Stimulated activated naive CD8-positive, alpha-beta T cell treated with anti-CD3 and anti-CD28 coated beads, Interleukin-15, Interleukin-2, amounts not matched to agents 100 ng/mL and 50 ng/mL, for 24 hours (primary cell): ENCODE data around the gene ARL9.
A peak's percentile ranks its signal among the peaks of the same experiment; 100 is the strongest.

Experiments
- H3K27ac Mint-ChIP-seq: one replicate; pipeline ENCODE4 v1.8.0; 2021; ENCODE audit warnings: mild to moderate bottlenecking, mixed read lengths
- H3K27me3 Mint-ChIP-seq: one replicate; pipeline ENCODE4 v1.8.0; 2021; ENCODE audit warnings: mixed read lengths
- H3K36me3 Mint-ChIP-seq: one replicate; pipeline ENCODE4 v1.8.0; 2021; ENCODE audit warnings: low read depth, mixed read lengths
- H3K4me1 Mint-ChIP-seq: one replicate; pipeline ENCODE4 v1.8.0; 2021; ENCODE audit warnings: low read depth, mixed read lengths
- H3K4me3 Mint-ChIP-seq: one replicate; pipeline ENCODE4 v1.8.0; 2021; ENCODE audit warnings: mild to moderate bottlenecking, mixed read lengths
- H3K9me3 Mint-ChIP-seq: one replicate; pipeline ENCODE4 v1.8.0; 2021; ENCODE audit warnings: mixed read lengths

Gene ARL9

DNA sequence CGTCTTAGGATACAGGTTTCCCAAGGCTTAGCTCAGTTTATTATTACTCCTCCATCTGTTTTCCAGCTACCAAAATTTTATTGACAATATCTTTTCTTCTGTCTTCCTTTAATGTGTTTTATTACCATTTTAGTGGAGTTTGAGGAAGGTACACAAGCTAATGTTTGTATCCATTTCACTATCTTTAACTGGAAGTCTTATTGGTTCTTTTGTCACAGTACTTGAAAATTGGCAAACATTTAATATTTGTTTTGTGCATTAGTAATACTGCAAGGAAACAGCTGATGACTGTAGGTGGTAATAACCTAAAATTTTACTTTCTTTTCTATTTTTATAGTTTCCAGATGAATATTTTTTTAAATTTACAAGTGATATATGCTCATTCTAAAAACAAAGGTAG lies 9.3 kb upstream of the ARL9 start:
- Mint-ChIP-seq H3K36me3 (peaks cover 65% of the 10 kb centered on the region), H3K9me3 (no peaks in the 10 kb centered on the region), H3K27me3 (no peaks in the 10 kb centered on the region), H3K4me1 (no peaks in the 10 kb centered on the region), H3K27ac (peak overlapping the region; percentile 47), H3K4me3 (no peak overlapping the region)

GRCh38 chr4:56511098-56511497 lies 5.5 kb downstream of the ARL9 start:
- H3K27me3 Mint-ChIP-seq, result no peaks in the 10 kb centered on the region
- no peak overlapping the region for H3K4me3 Mint-ChIP-seq
- H3K4me1 Mint-ChIP-seq, result peaks cover 5% of the 10 kb centered on the region
- H3K9me3 Mint-ChIP-seq, result no peaks in the 10 kb centered on the region
- H3K36me3 Mint-ChIP-seq, result no peaks in the 10 kb centered on the region
- no peak overlapping the region for H3K27ac Mint-ChIP-seq

GRCh38 chr4:56512166-56512565 lies 6.6 kb downstream of the ARL9 start:
- no peaks in the 10 kb centered on the region for H3K27me3 Mint-ChIP-seq
- H3K36me3 Mint-ChIP-seq, result no peaks in the 10 kb centered on the region
- H3K27ac Mint-ChIP-seq, result no peak overlapping the region
- no peaks in the 10 kb centered on the region for H3K4me1 Mint-ChIP-seq
- no peak overlapping the region for H3K4me3 Mint-ChIP-seq
- H3K9me3 Mint-ChIP-seq, result no peaks in the 10 kb centered on the region

DNA sequence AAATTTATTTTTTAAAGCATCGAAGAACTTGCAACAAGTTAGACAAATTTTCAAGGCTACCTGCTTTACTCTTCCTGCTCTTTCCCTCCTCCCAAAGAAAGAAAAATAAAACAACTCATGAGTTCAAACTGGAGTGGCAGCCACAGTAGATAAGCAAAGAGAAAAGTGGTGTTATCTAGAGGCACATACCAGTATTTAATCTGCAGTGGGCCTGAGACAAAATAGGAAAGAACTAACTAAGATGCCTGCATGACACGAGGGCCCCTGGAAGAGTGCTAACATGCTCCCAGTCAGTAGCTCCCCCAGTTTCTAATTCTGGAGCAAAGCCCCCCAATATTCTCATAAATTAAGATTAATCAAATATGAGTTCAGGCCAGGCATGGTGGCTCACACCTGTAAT lies 7.9 kb downstream of the ARL9 start:
- H3K4me3 Mint-ChIP-seq, result no peak overlapping the region
- no peaks in the 10 kb centered on the region for H3K36me3 Mint-ChIP-seq
- H3K4me1 Mint-ChIP-seq, result no peaks in the 10 kb centered on the region
- H3K27me3 Mint-ChIP-seq, result no peaks in the 10 kb centered on the region
- no peak overlapping the region for H3K27ac Mint-ChIP-seq
- H3K9me3 Mint-ChIP-seq, result no peaks in the 10 kb centered on the region

- no peak overlapping the region for H3K27ac Mint-ChIP-seq
- H3K27me3 Mint-ChIP-seq, result peaks cover 7% of the 10 kb centered on the region
- no peaks in the 10 kb centered on the region for H3K36me3 Mint-ChIP-seq
- no peaks in the 10 kb centered on the region for H3K4me1 Mint-ChIP-seq
- no peaks in the 10 kb centered on the region for H3K9me3 Mint-ChIP-seq
- peak overlapping the region; percentile 55 for H3K4me3 Mint-ChIP-seq
Observed at GRCh38 chr4:56530269-56531148, 24.9 kb downstream of the ARL9 start.

- Mint-ChIP-seq H3K27me3 (peaks cover 8% of the 10 kb centered on the region), H3K4me1 (no peaks in the 10 kb centered on the region), H3K9me3 (no peaks in the 10 kb centered on the region), H3K27ac (no peak overlapping the region), H3K4me3 (no peak overlapping the region), H3K36me3 (no peaks in the 10 kb centered on the region)
Observed at GRCh38 chr4:56531149-56531770, 25.7 kb downstream of the ARL9 start.

DNA sequence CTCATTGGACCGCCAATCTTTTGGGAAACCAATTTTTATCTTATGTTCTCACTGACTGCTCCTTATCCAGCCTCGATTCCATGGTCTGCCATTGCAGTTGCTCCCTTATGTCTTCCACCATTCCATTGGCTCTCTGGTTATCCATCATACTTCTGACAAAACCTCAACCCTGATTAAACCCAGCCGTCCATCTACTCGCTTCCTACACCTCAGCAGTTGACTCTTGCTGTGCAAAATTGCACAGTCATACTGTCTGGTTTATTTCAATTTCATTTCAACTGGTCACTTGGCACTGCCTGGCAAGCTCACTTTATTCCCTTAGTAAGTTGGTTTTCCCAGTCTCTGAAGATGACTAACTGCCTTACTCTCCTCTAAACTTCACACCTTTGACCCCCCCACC lies 26.2 kb downstream of the ARL9 start:
- Mint-ChIP-seq H3K27ac (no peak overlapping the region), H3K9me3 (no peaks in the 10 kb centered on the region), H3K27me3 (peaks cover 8% of the 10 kb centered on the region), H3K4me1 (no peaks in the 10 kb centered on the region), H3K4me3 (no peak overlapping the region), H3K36me3 (no peaks in the 10 kb centered on the region)

DNA sequence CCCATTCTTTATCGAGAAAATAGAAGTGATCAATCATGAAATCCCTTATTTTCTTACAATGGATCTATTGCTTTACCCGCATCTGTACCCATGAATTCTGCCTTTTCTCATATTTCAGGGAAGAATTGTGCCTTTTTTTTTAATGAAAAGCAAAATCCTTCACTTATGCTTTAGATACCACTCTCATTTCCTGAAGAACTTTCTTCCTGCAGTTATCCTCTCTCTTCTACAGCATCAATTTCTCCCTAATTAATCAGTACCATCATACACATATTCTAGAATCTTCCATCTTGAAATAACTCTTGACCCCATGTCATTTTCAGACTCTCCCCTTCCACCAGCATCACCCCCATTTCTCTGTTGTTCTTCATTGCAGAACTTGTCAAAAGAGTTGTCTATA lies 26.6 kb downstream of the ARL9 start:
- H3K36me3 Mint-ChIP-seq, result no peaks in the 10 kb centered on the region
- no peaks in the 10 kb centered on the region for H3K4me1 Mint-ChIP-seq
- no peak overlapping the region for H3K4me3 Mint-ChIP-seq
- H3K9me3 Mint-ChIP-seq, result no peaks in the 10 kb centered on the region
- H3K27me3 Mint-ChIP-seq, result peaks cover 8% of the 10 kb centered on the region
- no peak overlapping the region for H3K27ac Mint-ChIP-seq

- no peak overlapping the region for H3K4me3 Mint-ChIP-seq
- peaks cover 15% of the 10 kb centered on the region for H3K27me3 Mint-ChIP-seq
- H3K27ac Mint-ChIP-seq, result no peak overlapping the region
- no peaks in the 10 kb centered on the region for H3K36me3 Mint-ChIP-seq
- H3K4me1 Mint-ChIP-seq, result no peaks in the 10 kb centered on the region
- H3K9me3 Mint-ChIP-seq, result no peaks in the 10 kb centered on the region
Observed at GRCh38 chr4:56535915-56536314, 30.3 kb downstream of the ARL9 start.

GRCh38 chr4:56537147-56537546 lies 31.6 kb downstream of the ARL9 start:
- Mint-ChIP-seq H3K4me1 (no peaks in the 10 kb centered on the region), H3K36me3 (no peaks in the 10 kb centered on the region), H3K9me3 (no peaks in the 10 kb centered on the region), H3K4me3 (no peak overlapping the region), H3K27me3 (peaks cover 18% of the 10 kb centered on the region), H3K27ac (no peak overlapping the region)

- no peak overlapping the region for H3K27ac Mint-ChIP-seq
- H3K36me3 Mint-ChIP-seq, result no peaks in the 10 kb centered on the region
- H3K4me3 Mint-ChIP-seq, result no peak overlapping the region
- H3K9me3 Mint-ChIP-seq, result no peaks in the 10 kb centered on the region
- peaks cover 12% of the 10 kb centered on the region for H3K4me1 Mint-ChIP-seq
- peaks cover 16% of the 10 kb centered on the region for H3K27me3 Mint-ChIP-seq
Observed at GRCh38 chr4:56540826-56541225, 35.2 kb downstream of the ARL9 start.

- H3K27ac Mint-ChIP-seq, result no peak overlapping the region
- peaks cover 16% of the 10 kb centered on the region for H3K4me1 Mint-ChIP-seq
- no peaks in the 10 kb centered on the region for H3K36me3 Mint-ChIP-seq
- H3K4me3 Mint-ChIP-seq, result peak overlapping the region; percentile 73
- peaks cover 16% of the 10 kb centered on the region for H3K27me3 Mint-ChIP-seq
- H3K9me3 Mint-ChIP-seq, result no peaks in the 10 kb centered on the region
Observed at GRCh38 chr4:56544573-56545131, 39.1 kb downstream of the ARL9 start.

- Mint-ChIP-seq H3K4me1 (peaks cover 4% of the 10 kb centered on the region), H3K27ac (no peak overlapping the region), H3K9me3 (no peaks in the 10 kb centered on the region), H3K4me3 (no peak overlapping the region), H3K36me3 (no peaks in the 10 kb centered on the region), H3K27me3 (peaks cover 4% of the 10 kb centered on the region)
Observed at GRCh38 chr4:56550642-56551041, 45.1 kb downstream of the ARL9 start.

- H3K27ac Mint-ChIP-seq, result no peak overlapping the region
- H3K27me3 Mint-ChIP-seq, result peaks cover 4% of the 10 kb centered on the region
- H3K9me3 Mint-ChIP-seq, result no peaks in the 10 kb centered on the region
- H3K4me1 Mint-ChIP-seq, result peaks cover 4% of the 10 kb centered on the region
- H3K36me3 Mint-ChIP-seq, result no peaks in the 10 kb centered on the region
- no peak overlapping the region for H3K4me3 Mint-ChIP-seq
Observed at GRCh38 chr4:56551516-56551915, 45.9 kb downstream of the ARL9 start.

DNA sequence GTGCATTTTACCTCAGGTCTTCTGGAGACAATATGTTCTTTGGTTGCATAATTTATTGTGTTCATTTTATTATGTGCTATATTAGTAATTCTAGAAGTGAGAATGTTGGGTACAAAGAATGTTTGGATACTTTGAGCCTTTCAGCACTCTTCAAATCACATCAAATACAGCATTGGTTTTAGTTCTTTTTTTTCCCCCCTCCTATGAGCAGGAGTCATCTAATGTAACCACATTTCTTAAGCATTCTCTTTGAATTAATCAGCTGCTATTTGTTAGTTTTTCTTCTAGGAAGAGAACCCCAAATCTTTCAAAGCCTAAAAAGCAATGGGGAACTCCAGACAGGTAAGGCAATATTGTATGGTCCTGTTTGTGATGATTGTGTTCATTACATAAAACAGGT lies 46.7 kb downstream of the ARL9 start:
- Mint-ChIP-seq H3K27ac (no peak overlapping the region), H3K36me3 (no peaks in the 10 kb centered on the region), H3K27me3 (peaks cover 4% of the 10 kb centered on the region)

More for the DNA sequence above, 46.7 kb downstream of the ARL9 start:
- Mint-ChIP-seq H3K9me3 (no peaks in the 10 kb centered on the region), H3K4me3 (no peak overlapping the region), H3K4me1 (peaks cover 4% of the 10 kb centered on the region)
